ENCODE measurements around the gene LRRC3. TPM values are rescaled to one million over a fixed set of nuclear protein-coding genes. Genes with fewer than 3 reads are reported as not detected.

LRRC3 gene
- total and polyA plus RNA-seq, 4 donors, result 1.4 to 3.6 (median 2.4) TPM

DNA sequence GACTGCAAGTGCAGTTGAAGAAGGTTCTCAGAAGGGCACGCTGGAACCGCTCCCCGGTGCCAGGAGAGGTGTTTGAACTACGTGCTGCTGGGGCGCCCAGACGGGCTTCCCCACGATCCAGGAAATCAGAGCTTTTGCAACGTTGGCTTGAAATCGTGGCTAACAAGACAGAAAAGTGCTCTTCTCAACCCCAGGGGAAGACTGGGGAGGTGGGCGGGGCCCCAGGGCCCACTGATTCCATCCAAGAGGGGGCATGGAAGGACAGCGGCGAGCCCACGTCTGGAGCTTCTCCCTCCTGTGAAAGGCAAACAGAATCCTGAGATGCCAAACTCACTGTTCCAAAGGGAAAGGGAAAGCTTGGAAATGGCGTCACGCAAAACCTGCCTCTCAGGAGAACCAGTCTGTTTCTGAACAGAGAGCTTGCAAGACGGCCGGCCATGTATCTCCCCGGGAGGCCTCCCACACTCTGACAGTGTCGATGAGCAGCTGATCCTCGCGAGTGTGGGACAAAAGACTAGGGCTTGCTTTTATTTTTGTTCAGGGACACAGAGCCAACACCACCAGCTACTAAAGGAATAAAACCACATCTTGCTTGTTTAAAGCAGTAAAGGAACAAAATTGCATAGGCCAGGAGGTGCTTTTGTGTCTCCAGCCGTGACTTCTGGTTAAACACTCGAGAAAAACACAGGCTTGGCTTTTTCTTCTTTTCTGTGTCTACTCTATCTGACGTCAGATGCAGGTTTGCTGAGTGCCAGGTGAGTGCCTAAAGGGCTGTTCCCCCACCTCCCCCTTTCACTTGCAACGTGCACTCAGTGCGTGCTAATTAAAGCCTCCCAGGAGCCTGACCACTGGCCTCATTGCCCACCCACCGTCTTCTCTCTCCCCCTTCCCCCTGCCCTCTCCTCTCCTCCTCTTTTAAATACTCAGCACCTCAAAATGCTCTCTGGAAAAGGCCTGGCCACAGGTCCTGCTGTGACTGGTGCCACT is 41.5 kb downstream of the LRRC3 start:
- peaks cover 0 to 13% (median 7%) of the 10 kb centered on the region in 4 donors for H3K9me3 ChIP-seq (ENCODE audit: control insufficient read depth in 4 of 4, insufficient read depth in 3 of 4, low read length in 3 of 4)
- peaks cover 0 to 9% (median 2%) of the 10 kb centered on the region in 5 donors for H3K4me1 ChIP-seq (ENCODE audit: control insufficient read depth in 5 of 5, insufficient read depth in 5 of 5, low read length in 5 of 5)
- no peaks in the 10 kb centered on the region for H3K27me3 ChIP-seq (ENCODE audit: control insufficient read depth in 3 of 3, insufficient read depth in 3 of 3, low read length in 2 of 3)
- no peaks in the 10 kb centered on the region for H3K36me3 ChIP-seq (ENCODE audit: control insufficient read depth in 4 of 4, insufficient read depth in 4 of 4, low read length in 4 of 4)
- DNase-seq (peak in 2 of 3 donors; percentile 34 to 48), ATAC-seq (ENCODE audit: insufficient read depth, low FRiP score) (no peak)
- H3K9ac ChIP-seq (ENCODE audit: insufficient read depth in 1 of 2, low read length in 2 of 2), result no peak overlapping the region
- TF ChIP-seq, protein P1, sequence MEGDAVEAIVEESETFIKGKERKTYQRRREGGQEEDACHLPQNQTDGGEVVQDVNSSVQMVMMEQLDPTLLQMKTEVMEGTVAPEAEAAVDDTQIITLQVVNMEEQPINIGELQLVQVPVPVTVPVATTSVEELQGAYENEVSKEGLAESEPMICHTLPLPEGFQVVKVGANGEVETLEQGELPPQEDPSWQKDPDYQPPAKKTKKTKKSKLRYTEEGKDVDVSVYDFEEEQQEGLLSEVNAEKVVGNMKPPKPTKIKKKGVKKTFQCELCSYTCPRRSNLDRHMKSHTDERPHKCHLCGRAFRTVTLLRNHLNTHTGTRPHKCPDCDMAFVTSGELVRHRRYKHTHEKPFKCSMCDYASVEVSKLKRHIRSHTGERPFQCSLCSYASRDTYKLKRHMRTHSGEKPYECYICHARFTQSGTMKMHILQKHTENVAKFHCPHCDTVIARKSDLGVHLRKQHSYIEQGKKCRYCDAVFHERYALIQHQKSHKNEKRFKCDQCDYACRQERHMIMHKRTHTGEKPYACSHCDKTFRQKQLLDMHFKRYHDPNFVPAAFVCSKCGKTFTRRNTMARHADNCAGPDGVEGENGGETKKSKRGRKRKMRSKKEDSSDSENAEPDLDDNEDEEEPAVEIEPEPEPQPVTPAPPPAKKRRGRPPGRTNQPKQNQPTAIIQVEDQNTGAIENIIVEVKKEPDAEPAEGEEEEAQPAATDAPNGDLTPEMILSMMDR (IDR thresholded peaks at IDR 0.05; ENCODE audit: control extremely low read depth, extremely low read depth), result no peak
- peak overlapping the region in 1 of 2 donors; percentile 57 for H3K27ac ChIP-seq (ENCODE audit: low read depth in 1 of 2, low read length in 1 of 2)
- 46 to 58% methylated on average over 27 of the region's 27 CpGs for WGBS, 2 donors
- no peak overlapping the region for H3K4me3 ChIP-seq

DNA sequence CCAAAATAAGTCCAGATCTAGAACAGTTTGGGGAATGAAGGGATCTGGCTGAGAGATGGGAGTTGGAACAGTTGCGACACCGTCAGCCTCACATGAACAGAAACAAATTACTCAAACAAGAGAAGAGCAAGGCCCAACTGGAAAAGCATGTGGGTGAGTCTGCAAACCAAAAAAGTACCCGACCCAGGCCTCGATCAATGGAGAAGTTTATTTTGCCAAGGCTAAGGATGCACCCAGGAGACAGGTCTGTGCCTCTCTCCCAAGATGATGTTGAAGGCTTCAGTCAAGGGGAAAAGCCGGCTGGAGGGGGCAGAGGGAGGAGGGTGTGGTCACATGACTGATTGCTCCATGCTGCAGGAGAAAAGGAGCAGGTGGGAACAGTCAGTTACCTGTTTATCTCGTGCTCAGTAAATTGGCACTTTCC is 42.4 kb downstream of the LRRC3 start:
- WGBS, 2 donors, result 41 to 45% methylated on average over 6 of the region's 6 CpGs
- peak overlapping the region in 1 of 2 donors; percentile 54 for H3K27ac ChIP-seq (ENCODE audit: low read depth in 1 of 2, low read length in 1 of 2)

DNA sequence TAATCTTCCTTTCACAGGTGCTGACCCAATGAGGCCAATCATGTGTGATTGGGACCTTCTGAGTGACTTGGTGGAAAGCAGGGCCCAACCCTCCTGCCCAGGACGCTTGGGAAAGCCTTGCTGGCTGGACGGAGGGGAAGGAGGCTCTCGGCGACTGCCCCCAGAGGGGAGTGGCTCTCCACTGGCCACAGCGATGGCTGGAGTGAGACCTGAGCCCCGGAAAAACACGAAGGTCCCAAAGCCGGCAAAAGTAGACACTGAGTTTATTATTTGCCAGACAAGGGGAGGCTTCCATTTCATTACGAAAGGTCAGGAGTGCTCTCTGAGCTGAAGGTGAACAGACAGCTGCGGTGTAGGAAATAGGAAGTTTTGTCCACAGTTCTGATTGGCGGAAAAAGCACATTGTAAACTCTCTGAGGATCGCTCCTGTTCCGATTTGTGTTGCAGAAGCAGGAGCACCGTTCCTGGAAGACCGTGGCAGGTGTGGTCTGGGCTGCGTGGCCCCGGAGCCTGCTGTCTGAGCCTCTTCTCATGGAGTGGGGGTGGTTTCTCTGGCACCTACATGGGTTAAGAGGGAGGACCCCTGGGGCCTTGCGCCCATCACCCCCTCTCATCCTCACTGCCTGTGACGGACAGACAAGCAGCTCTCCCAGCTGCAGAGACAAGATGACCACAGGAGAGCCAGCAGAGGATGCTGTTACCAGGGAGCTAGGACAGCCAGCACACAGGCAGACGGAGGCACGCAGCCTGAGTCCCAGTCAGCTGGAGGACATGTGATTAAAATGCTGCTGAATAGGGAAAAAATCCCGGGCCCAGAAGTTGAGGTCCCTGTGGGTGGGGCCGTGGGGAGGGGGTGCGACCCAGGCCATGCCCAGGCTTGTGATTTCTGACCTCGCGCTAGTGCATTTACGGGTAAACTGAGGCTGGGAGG is 43.2 kb downstream of the LRRC3 start:
- Histone ChIP-seq H3K27me3 (ENCODE audit: control insufficient read depth in 3 of 3, insufficient read depth in 3 of 3, low read length in 2 of 3) (no peaks in the 10 kb centered on the region), H3K36me3 (ENCODE audit: control insufficient read depth in 4 of 4, insufficient read depth in 4 of 4, low read length in 4 of 4) (no peaks in the 10 kb centered on the region), H3K9ac (ENCODE audit: insufficient read depth in 1 of 2, low read length in 2 of 2) (no peak overlapping the region), H3K27ac (ENCODE audit: low read depth in 1 of 2, low read length in 1 of 2) (no peak overlapping the region), H3K9me3 (ENCODE audit: control insufficient read depth in 4 of 4, insufficient read depth in 3 of 4, low read length in 3 of 4) (peaks cover 0 to 3% (median under 1%) of the 10 kb centered on the region in 4 donors), H3K4me3 (no peak overlapping the region), H3K4me1 (ENCODE audit: control insufficient read depth in 5 of 5, insufficient read depth in 5 of 5, low read length in 5 of 5) (peaks cover 0 to 9% (median 2%) of the 10 kb centered on the region in 5 donors)
- DNase-seq (no peak), ATAC-seq (ENCODE audit: insufficient read depth, low FRiP score) (no peak)
- TF ChIP-seq, protein P1 (IDR thresholded peaks at IDR 0.05; ENCODE audit: control extremely low read depth, extremely low read depth), result no peak
- WGBS, 2 donors, result 71 to 75% methylated on average over 27 of the region's 27 CpGs

More for the DNA sequence above, 42.4 kb downstream of the LRRC3 start:
- peaks cover 0 to 9% (median 2%) of the 10 kb centered on the region in 5 donors for H3K4me1 ChIP-seq (ENCODE audit: control insufficient read depth in 5 of 5, insufficient read depth in 5 of 5, low read length in 5 of 5)
- peaks cover 0 to 12% (median 6%) of the 10 kb centered on the region in 4 donors for H3K9me3 ChIP-seq (ENCODE audit: control insufficient read depth in 4 of 4, insufficient read depth in 3 of 4, low read length in 3 of 4)
- ATAC-seq (ENCODE audit: insufficient read depth, low FRiP score) (no peak), DNase-seq (no peak)
- H3K36me3 ChIP-seq (ENCODE audit: control insufficient read depth in 4 of 4, insufficient read depth in 4 of 4, low read length in 4 of 4), result no peaks in the 10 kb centered on the region
- no peak overlapping the region for H3K4me3 ChIP-seq
- TF ChIP-seq, protein P1 (IDR thresholded peaks at IDR 0.05; ENCODE audit: control extremely low read depth, extremely low read depth), result no peak
- H3K27me3 ChIP-seq (ENCODE audit: control insufficient read depth in 3 of 3, insufficient read depth in 3 of 3, low read length in 2 of 3), result no peaks in the 10 kb centered on the region
- H3K9ac ChIP-seq (ENCODE audit: insufficient read depth in 1 of 2, low read length in 2 of 2), result no peak overlapping the region

Data from lung (tissue), 12 donors.